Endometrium (tissue), 2 donors: ENCODE data around the gene METTL27.
"Not testable (repeated sequence)": the region's sequence is repeated elsewhere in the genome, so short reads cannot be mapped to it uniquely, and the experiment has no call there.

Source experiments
- FAIRE-seq: peaks from 2 replicates; lab custom pipeline; 2012; peaks lifted over from hg19 to GRCh38; lab: Jason Lieb, UNC
- donor health status: control.
- donor health status: control.

Gene METTL27

DNA sequence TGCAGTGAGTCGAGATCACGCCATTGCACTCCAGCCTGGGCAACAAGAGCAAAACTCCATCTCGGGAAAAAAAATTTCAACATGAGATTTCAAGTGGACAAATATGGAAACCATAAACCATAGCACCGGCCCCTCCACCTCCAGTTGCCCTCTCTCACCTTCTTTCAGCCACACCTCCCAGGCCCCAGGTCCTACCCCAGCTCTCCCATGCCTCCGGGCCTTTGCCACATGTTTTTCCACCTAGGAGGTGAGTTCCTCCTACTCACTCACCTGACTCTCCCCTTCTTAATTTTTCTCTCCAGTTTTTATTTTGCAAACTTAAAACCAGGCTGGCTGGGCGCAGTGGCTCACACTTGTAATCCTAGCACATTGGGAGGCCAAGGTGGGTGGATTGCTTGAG is 25.2 kb downstream of the METTL27 start:
- no peak for FAIRE-seq

DNA sequence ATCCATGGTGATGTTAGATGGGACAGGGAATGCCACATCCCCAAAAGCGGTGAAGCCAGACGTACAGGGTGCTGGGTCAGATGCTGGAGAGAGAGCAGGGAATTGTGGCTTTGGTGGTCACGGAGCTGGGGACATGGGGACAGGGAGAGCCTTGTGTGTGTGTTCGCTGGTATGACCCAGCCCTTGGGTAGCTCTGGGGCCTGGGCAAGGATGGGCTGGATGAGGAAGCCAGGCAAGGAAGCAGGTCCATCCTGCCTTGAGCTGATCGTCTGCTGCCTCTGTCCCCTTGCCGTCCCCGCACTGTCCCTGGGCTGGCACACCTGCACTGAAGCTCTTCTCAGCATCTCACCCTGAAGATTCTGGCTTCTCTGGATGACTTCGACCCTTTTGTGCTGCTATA is 26.9 kb downstream of the METTL27 start:
- FAIRE-seq: no peak

DNA sequence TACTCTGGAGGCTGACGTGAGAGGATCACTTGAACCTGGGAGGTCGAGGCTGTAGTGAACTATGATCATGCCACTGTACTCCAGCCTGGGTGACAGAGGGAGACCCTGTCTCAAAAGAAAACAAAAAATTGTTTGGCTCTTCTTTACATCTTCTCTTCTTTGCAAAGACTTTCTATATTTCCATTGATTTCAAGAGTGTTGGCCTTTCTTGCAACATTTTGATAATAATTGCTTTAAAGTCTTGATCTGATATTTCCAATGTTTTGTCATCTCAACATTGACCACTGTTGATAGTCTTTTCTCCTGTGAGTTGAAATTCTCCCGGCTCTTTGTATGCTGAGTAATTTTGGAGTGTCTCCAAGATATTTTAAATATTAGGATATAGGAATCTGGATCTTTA is 29.3 kb downstream of the METTL27 start:
- no peak for FAIRE-seq

GRCh38 chr7:73811760-73812168 is 30.6 kb downstream of the METTL27 start:
- no peak for FAIRE-seq

- no peak for FAIRE-seq
Observed at GRCh38 chr7:73810998-73811360, 31.3 kb downstream of the METTL27 start.

- FAIRE-seq: no peak
Observed at GRCh38 chr7:73809467-73809951, 32.8 kb downstream of the METTL27 start.

- no peak for FAIRE-seq
Observed at GRCh38 chr7:73802459-73802858, 39.9 kb downstream of the METTL27 start.

GRCh38 chr7:73801577-73801976 is 40.7 kb downstream of the METTL27 start:
- peak; percentile 74 for FAIRE-seq

DNA sequence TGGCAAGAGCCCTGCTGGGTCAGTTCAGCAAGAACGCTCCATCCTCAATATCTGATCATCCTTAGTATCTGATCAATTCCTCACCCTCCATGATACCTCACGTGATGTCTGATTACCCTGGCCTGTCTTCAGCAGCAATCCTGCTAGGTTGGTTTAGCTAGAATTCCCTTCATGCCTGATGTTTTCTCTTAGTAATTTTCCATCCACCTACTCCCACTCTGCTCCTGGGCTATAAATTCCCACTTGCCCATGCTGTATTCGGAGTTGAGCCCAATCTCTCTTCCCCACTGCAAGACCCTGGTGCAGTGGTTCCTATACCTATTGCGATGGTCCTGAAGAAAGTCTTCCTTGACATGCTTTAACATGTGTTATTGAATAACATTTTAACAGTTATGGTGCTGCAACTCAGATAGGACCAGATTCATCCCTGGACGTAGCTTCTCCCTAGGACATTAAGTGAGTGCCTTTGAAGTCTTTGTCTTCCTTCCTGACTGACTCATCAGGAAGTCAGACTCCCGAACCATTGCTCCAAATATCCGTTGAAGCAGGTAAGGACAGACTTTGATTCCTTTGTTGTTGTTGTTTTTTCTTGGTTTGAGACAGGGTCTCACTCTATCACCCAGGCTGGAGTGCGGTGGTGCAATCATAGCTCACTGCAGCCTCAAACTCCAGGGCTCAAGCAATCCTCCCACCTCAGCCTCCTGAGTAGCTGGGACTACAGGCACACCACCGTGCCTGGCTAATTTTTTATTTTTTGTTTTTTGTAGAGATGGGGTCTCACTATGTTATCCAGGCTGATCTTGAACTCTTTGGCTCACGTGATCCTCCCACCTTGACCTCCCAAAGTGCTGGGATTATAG is 42.8 kb downstream of the METTL27 start:
- no peak for FAIRE-seq

DNA sequence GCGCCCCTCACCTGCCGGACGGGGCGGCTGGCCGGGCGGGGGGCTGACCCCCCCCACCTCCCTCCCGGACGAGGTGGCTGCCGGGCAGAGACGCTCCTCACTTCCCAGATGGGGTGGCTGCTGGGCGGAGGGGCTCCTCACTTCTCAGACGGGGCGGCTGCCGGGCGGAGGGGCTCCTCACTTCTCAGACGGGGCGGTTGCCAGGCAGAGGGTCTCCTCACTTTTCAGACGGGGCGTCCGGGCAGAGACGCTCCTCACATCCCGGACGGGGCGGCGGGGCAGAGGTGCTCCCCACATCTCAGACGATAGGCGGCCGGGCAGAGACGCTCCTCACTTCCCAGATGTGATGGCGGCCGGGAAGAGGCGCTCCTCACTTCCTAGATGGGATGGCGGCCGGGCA is 45.1 kb downstream of the METTL27 start:
- not testable (repeated sequence) for FAIRE-seq

- FAIRE-seq: not testable (repeated sequence)
Observed at GRCh38 chr7:73796656-73797055, 45.7 kb downstream of the METTL27 start.

- not testable (repeated sequence) for FAIRE-seq
Observed at GRCh38 chr7:73795188-73795587, 47.1 kb downstream of the METTL27 start.

DNA sequence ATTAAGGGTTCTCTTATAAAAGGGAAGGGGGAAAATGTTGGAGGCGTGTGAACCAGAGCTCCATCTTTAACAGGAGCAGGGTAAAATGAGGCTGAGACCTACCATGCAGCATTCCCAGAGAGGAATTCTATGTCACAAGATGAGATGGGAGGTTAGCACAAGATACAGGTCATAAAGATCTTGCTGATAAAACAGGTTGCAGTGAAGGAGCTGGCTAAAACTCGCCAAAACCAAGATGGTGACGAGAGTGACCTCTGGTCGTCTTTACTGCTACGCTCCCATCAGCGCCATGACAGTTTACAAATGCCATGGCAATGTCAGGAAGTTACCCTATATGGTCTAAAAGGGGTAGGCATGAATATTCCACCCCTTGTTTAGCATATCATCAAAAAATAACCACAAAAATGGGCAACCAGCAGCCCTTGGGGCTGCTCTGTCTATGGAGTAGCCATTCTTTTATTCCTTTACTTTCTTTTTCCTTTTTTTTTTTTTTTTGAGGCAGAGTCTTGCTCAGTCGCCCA is 51.1 kb downstream of the METTL27 start:
- not testable (repeated sequence) for FAIRE-seq

DNA sequence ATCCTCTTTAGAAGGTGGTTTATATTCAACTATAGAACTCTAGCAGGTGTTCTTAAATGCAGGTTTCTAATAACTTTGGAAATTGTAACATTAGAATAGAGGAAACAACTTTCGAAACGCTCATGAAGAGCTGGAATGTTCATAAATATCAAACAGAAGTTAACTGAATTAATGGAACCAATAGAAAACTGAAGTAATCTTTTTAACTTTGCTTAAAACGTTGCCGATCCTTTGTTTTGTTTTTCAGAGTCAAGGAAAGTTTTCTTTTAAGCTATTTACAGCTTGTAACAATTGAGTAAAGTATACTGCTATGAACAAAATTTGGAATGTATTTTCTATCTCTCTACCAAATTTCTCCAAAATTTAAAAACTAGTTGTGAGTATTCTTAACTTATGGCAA is 53.3 kb downstream of the METTL27 start:
- no peak for FAIRE-seq

DNA sequence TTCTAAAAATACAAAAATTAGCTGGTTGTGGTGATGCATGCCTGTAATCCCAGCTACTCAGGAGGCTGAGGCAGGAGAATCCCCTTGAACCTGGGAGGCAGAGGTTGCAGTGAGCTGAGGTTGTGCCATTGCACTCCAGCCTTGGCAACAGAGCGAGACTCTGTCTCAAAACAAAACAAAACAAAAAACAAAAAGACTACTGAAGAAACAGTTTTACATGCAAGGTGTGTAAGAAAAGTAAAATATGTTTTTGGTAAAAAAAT is 54.6 kb downstream of the METTL27 start:
- FAIRE-seq: not testable (repeated sequence)

DNA sequence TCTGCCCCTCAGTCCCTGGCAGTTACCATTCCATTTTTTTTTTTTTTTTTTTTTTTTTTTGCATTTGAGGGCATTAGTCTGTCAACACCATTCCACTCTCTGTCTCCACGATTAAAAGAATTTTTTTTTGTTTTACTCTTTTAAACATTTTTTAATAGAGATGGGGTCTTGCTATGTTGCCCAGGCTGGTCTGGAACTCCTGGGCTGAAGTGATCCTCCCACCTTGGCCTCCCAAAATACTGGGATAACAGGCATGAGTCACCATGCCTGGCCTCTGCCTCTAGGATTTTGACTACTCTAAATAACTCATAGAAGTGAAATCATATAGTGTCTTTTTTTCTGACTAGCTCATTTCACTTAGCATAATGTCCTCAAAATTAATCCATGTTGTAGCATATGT is 55.7 kb downstream of the METTL27 start:
- no peak for FAIRE-seq
